Testis (tissue), 2 donors: ENCODE results near the gene RNF220.

Experiments used
- CTCF ChIP-seq, 3 experiments: fragments of 450-650 bp in 2 of 3; fragments of 200-600 bp in 1 of 3; sonication (generic) in 1 of 3; IDR thresholded peaks; one replicate each; pipeline ENCODE4 v1.5.1; 2016 to 2019; ENCODE audit warnings: antibody characterized with exemption in 3 of 3, mild to moderate bottlenecking in 2 of 3, moderate library complexity in 1 of 3
- POLR2A ChIP-seq: fragments of 450-650 bp; IDR thresholded peaks from one replicate; pipeline ENCODE4 v1.6.1; 2017; ENCODE audit warnings: antibody characterized with exemption, mild to moderate bottlenecking, moderate library complexity

DNA sequence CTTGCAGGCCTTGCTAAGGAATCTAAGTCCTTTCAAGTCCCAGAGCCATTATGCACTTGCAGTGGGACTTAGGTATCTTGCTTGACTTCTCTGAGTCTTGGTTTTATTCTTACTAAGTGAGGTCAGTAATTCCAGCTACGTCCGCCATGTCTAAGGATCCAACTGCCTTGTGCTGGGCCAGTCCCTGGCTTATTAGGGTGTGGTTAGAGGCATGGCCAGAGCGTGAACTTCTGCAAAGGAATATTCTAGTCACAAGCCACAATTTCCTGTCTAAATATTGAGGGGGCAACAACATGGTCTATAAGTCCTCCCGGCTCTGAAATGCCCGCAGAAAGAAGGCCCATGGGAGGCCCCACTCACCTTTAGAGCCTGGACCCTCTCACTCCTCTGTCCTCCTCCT lies 186.3 kb downstream of the RNF220 start:
- TF ChIP-seq CTCF (IDR thresholded peaks at IDR 0.05) (no peak), POLR2A (no peak)
